Sciatic nerve (tissue), 2 donors: ENCODE data around the gene TPO. TPM values are rescaled to one million over a fixed set of nuclear protein-coding genes. Genes with fewer than 3 reads are reported as not detected.

Source experiments
- ATAC-seq: fragments of 200-7000 bp; cut with Tn5 transposase; one replicate; pipeline ENCODE4 v1.9.1; 2020; ENCODE audit warnings: mild to moderate bottlenecking, moderate library complexity
- DNase-seq: peaks from one replicate; pipeline ENCODE4 v3.0.0-alpha.2; 2020; ENCODE audit warnings: low spot score
- intact Hi-C: fragments of 100-400 bp; cut with DNase I; formaldehyde crosslinking; loops from one replicate; pipeline ENCODE4 v1.14.2; 2022
- total RNA-seq: library from RNA; stranded (reverse); fragmentation: NEBNext Ultra II Directional; extraction: Animal tissue kit (Norgen Biotek cat#: 25700); gene quantifications from one replicate; pipeline ENCODE4 v1.2.1, GENCODE V29; 2021
- donor health status: DM: no; HTN: no; CAD: no.
- donor health status: DM: no; HTN: no; CAD: no.

TPO gene
- total RNA-seq, 1 donor from 2014 or later: 4.5 TPM

DNA sequence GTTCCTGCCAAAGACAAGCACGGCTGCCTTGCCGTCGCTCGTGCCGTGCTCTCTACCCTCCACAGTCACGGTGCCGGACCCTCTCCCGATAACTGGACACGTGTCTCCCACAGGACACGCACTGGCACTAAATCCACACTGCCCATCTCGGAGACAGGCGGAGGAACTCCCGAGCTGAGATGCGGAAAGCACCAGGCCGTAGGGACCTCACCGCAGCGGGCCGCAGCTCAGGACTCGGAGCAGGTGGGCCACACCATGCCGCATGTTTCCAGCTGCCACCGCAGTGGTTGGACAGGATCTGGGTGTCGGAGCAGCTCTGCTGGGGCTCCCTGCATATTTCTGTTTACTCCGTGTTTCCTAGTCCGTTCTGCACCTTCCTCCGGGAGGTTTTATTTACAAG lies 127.2 kb downstream of the TPO start:
- intact Hi-C loops: no loop called here

DNA sequence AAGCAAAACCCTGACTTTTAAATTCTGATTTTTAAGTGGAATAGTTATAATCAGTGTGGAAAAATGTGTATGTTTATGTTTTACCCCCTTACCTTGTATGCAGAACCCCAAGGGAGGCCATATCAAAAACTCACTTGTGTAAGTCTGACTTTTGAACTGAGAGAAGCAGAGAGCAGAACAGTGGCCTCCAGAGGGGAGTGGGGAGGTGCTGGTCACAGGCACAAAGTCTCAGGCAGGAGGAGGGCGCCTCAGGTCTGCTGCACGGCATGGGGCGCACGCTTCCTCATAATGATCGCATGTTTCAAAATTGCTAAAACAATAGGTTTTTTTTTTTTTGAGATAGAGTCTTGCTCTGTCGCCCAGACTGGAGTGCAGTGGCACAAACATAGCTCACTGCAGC lies 127.8 kb downstream of the TPO start:
- no peak for DNase-seq
- no peak for ATAC-seq
- intact Hi-C loops: no loop called here

More for the DNA sequence above, 127.2 kb downstream of the TPO start:
- ATAC-seq (no peak), DNase-seq (no peak)

- no peak for ATAC-seq
Measured at GRCh38 chr2:1541819-1542475, 128.7 kb downstream of the TPO start.

DNA sequence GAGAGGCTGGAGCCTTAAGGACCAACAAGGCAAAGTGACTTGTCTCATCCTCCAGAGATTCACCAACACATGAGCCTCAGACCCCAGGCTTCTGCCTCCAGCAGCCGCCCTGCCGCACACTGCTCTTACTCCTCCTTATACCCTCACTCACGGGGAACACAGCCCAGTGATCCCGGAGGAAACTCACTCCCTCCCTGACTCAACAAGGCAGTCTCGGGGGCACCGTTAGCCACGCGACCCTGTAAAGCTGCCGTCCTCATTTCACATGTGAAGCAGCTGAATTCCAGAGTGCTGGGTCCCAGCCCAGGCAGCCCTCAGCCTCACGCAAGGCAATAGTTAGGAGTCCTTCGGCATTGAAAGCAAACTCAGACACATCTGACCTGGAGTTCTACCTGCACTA lies 129.7 kb downstream of the TPO start:
- ATAC-seq: no peak
- intact Hi-C loops: no loop called here
- no peak for DNase-seq

More at GRCh38 chr2:1541819-1542475, 128.7 kb downstream of the TPO start:
- no peak for DNase-seq
- intact Hi-C loops: no loop called here

- intact Hi-C loops: no loop called here
- DNase-seq (no peak), ATAC-seq (no peak)
Measured at GRCh38 chr2:1543776-1544477, 130.7 kb downstream of the TPO start.

GRCh38 chr2:1544478-1545069 lies 131.3 kb downstream of the TPO start:
- ATAC-seq (no peak), DNase-seq (no peak)
- intact Hi-C loops: no loop called here

DNA sequence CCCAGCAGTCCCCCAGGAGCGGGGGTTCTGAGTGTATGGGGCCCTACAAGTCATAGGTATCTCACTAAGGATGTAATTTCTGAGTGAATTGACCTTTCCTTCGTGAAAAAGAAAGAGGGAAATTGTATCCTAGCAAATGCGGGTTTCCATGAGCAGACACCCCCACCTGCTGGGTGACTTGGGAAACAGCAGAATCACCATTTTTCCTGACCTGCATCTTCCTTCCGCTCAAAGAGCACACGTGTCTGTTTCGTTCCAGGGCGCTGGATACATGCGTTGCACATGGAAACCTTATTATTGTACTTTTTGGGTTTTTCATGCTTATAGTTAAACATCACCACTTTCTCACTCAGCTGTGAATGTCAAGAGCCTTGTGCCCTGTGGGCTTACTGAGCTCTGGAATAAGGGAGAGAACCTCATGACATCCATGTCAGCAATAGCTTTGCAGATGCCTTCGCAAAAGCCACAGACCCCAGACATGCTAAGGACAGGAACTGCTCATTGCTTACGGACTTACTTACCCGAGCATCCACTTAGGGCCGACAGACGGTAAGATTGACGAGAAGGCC lies 132.8 kb downstream of the TPO start:
- DNase-seq (no peak), ATAC-seq (peak; percentile 28)

GRCh38 chr2:1546901-1547300 lies 133.6 kb downstream of the TPO start:
- ATAC-seq (no peak), DNase-seq (no peak)
- intact Hi-C loops: no loop called here

More for the DNA sequence above, 132.8 kb downstream of the TPO start:
- intact Hi-C loops: no loop called here

- DNase-seq: no peak
- intact Hi-C loops: no loop called here
- ATAC-seq: no peak
Measured at GRCh38 chr2:1548910-1549673, 135.8 kb downstream of the TPO start.

GRCh38 chr2:1550076-1550475 lies 136.8 kb downstream of the TPO start:
- ATAC-seq: no peak
- DNase-seq: no peak
- intact Hi-C loops: no loop called here

GRCh38 chr2:1550658-1551316 lies 137.5 kb downstream of the TPO start:
- intact Hi-C loops: no loop called here
- DNase-seq (peak; percentile 80), ATAC-seq (peak; percentile 68)

GRCh38 chr2:1551905-1552304 lies 138.6 kb downstream of the TPO start:
- no peak for DNase-seq
- intact Hi-C loops: no loop called here
- ATAC-seq: no peak

DNA sequence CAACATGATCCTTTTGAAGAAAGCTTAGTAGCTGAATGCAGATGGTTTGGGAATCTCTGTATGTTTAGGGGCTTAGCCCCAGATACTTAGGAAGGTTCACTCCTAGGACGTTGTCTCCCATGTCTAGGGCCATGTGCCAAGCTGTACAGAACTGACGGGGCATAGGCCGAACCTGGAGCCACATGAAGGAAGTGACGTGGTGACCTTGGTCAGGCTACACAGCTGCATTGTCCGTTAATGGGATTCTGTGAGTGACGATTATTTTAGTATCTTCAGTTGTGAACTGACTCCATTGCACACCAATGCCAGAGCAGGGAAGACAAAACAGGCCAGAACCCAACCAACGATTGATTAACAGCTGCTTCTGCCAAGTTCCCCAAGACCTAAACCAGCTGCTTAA lies 139.3 kb downstream of the TPO start:
- intact Hi-C loops: no loop called here
- ATAC-seq (no peak), DNase-seq (no peak)

GRCh38 chr2:1553671-1554295 lies 140.5 kb downstream of the TPO start:
- DNase-seq (no peak), ATAC-seq (peak; percentile 92)
- intact Hi-C loops: no loop called here

- intact Hi-C loops: no loop called here
- ATAC-seq (no peak), DNase-seq (no peak)
Measured at GRCh38 chr2:1556286-1556685, 143.0 kb downstream of the TPO start.

GRCh38 chr2:1556776-1557466 lies 143.7 kb downstream of the TPO start:
- DNase-seq (no peak), ATAC-seq (no peak)
- intact Hi-C loops: no loop called here

GRCh38 chr2:1557467-1557820 lies 144.2 kb downstream of the TPO start:
- ATAC-seq (no peak), DNase-seq (no peak)
- intact Hi-C loops: no loop called here

DNA sequence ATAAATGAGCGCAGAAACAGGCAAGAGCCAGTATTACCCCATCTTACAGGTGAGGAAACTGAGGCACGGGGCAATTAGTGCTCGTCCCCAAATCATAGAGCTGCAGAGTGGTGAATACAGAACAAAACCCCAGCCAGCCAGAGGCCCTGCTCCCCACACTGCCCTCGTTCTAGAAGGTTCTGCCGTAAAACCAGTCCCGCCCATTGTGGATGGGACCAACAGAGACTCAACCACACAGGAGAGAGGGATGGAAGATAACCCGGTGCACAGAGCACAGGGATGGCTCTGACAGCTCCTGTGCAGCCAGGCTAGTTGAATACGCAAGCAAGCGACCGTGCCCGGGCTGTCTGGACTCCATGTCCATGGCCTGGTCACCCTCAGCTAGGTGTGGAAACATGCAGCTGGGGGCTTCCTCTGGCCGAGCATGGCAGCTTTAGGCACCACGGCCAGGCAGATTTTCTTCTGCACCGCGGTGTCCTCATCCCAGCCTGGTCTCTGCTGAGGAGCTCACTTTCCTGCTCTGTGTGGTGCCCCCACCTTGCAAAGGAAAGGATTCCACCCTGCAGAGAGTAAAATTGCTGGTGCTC lies 146.4 kb downstream of the TPO start:
- DNase-seq (no peak), ATAC-seq (no peak)
- intact Hi-C loops: no loop called here
